OCI-LY3 (cell line): ENCODE data around the gene DPF3.

Source experiments
- H2AFZ ChIP-seq: fragments of 200-600, 300-600 bp; shearing (Covaris generic); 2 replicates; pipeline ENCODE4 v1.6.0; 2014; ENCODE audit warnings: antibody characterized with exemption, low read depth, low read length
- H3K27ac ChIP-seq: fragments of 200-600, 300-600 bp; sonication (generic); 2 replicates; pipeline ENCODE4 v1.5.1; 2014; ENCODE audit warnings: mild to moderate bottlenecking, low read length, moderate library complexity, mixed read lengths
- H3K27me3 ChIP-seq: fragments of 200-600, 300-600 bp; sonication (generic); 2 replicates; pipeline ENCODE4 v1.6.1; 2014; ENCODE audit warnings: low read depth, low read length, mixed read lengths
- H3K36me3 ChIP-seq: fragments of 200-600, 300-600 bp; sonication (generic); replicated peaks from 2 replicates; pipeline ENCODE3; 2014; ENCODE audit warnings: low read depth, low read length, mixed read lengths
- H3K4me1 ChIP-seq: fragments of 300-600, 200-600 bp; sonication (generic); 2 replicates; pipeline ENCODE4 v1.6.1; 2014; ENCODE audit warnings: low read length, mixed read lengths
- H3K4me2 ChIP-seq: fragments of 200-600, 300-600 bp; sonication (generic); 2 replicates; pipeline ENCODE4 v1.6.1; 2014; ENCODE audit warnings: low read length, mixed read lengths
- H3K4me3 ChIP-seq: fragments of 300-600, 200-600 bp; sonication (generic); 2 replicates; pipeline ENCODE4 v1.5.1; 2014; ENCODE audit warnings: antibody characterized with exemption, mild to moderate bottlenecking, low read length, moderate library complexity
- H3K79me2 ChIP-seq: fragments of 300-600, 200-600 bp; shearing (Covaris generic); 2 replicates; pipeline ENCODE4 v1.6.1; 2014; ENCODE audit warnings: mild to moderate bottlenecking, low read length, mixed read lengths
- H3K9ac ChIP-seq: fragments of 300-600, 200-600 bp; shearing (Covaris generic); 2 replicates; pipeline ENCODE4 v1.6.0; 2014; ENCODE audit warnings: mild to moderate bottlenecking, low read length, moderate library complexity
- H3K9me3 ChIP-seq: fragments of 200-600, 300-600 bp; shearing (Covaris generic); 2 replicates; pipeline ENCODE4 v1.6.1; 2014; ENCODE audit warnings: low read length, mixed read lengths; ENCODE audit not compliant: insufficient read depth
- H4K20me1 ChIP-seq: fragments of 200-600, 300-600 bp; sonication (generic); 2 replicates; pipeline ENCODE4 v1.6.1; 2016; ENCODE audit warnings: low read length, mixed read lengths; ENCODE audit not compliant: insufficient read depth
- EZH2phosphoT487 ChIP-seq: fragments of 200-600 bp; shearing (Covaris generic); IDR thresholded peaks from 2 replicates; pipeline ENCODE4 v1.6.1; 2018; ENCODE audit warnings: antibody characterized with exemption, mixed run types, low read depth
- TF ChIP-seq, protein P1 (sequence below): fragments of 200-600, 300-600 bp; sonication (generic); IDR thresholded peaks from 2 replicates; pipeline ENCODE4 v1.5.1; 2014; ENCODE audit warnings: antibody characterized with exemption, low read length, low read depth

Gene DPF3

DNA sequence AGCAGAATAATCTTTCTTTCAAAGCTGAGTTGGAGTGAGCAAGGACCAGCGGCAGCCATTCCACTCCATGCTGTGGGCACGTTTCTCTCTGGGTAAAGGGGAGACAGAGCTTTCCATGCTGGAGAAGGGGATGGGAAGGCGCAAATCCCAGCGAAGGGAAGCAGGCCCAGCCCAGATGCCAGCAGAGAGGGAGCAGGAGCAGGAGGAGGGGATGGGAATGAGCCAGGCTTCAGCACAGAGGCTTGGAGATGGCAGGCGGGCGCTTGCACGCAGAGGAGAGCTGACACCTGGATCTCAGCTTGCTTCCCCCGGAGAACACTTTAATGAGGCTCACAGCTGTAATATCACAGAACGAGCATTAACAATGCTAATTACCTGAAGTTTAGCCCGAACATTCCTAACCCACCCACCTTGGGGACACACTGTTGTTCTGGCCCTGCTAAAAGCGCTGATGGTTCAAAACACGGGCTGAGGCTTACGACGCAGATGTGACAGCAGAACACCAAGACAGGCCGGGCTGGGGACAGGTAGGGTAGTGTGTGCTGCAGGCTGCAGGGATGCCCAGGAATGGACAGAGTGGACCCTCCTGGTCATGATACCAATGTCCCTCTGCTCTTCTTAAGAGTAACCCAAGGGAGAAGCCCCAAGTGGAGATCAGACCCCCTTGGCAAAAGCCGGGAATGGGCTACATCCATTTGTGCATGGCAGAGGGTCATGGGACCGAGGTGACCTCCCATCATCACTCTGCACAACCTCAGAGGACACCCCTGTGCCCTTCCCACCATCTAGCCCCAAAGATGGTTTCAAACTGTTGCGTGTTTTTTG lies 288.6 kb downstream of the DPF3 start:
- TF ChIP-seq, protein P1, sequence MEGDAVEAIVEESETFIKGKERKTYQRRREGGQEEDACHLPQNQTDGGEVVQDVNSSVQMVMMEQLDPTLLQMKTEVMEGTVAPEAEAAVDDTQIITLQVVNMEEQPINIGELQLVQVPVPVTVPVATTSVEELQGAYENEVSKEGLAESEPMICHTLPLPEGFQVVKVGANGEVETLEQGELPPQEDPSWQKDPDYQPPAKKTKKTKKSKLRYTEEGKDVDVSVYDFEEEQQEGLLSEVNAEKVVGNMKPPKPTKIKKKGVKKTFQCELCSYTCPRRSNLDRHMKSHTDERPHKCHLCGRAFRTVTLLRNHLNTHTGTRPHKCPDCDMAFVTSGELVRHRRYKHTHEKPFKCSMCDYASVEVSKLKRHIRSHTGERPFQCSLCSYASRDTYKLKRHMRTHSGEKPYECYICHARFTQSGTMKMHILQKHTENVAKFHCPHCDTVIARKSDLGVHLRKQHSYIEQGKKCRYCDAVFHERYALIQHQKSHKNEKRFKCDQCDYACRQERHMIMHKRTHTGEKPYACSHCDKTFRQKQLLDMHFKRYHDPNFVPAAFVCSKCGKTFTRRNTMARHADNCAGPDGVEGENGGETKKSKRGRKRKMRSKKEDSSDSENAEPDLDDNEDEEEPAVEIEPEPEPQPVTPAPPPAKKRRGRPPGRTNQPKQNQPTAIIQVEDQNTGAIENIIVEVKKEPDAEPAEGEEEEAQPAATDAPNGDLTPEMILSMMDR: no peak
- TF ChIP-seq EZH2phosphoT487: no peak
- H3K79me2 ChIP-seq: no peaks in the 10 kb centered on the region
- H3K27me3 ChIP-seq: peaks cover 24% of the 10 kb centered on the region
- no peaks in the 10 kb centered on the region for H3K9me3 ChIP-seq
- H3K4me1 ChIP-seq: no peaks in the 10 kb centered on the region
- H3K4me3 ChIP-seq: no peak overlapping the region
- no peaks in the 10 kb centered on the region for H4K20me1 ChIP-seq
- no peak overlapping the region for H2AFZ ChIP-seq
- H3K4me2 ChIP-seq: no peak overlapping the region
- H3K9ac ChIP-seq: no peak overlapping the region
- no peaks in the 10 kb centered on the region for H3K36me3 ChIP-seq
- H3K27ac ChIP-seq: no peak overlapping the region

DNA sequence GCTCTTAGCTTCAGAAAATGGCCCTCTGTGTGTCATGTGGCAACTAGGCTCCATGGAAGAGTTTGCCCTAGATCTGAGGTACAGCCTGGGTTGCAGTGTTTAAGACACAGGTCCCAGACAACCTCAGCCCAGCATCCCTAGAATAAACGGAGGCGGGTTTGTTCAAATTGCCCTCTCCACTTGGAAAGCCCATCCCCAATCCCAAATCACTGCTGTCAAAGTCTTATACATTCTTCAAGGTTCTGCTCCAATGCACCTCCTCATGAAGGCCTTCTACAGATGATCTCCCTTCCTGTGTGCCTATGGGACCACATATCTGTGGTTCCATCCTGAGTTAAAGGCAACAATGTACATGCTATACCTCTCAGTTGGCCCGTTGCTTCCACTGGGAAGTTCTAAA lies 289.8 kb downstream of the DPF3 start:
- Histone ChIP-seq H3K36me3 (no peaks in the 10 kb centered on the region), H3K4me3 (no peak overlapping the region), H2AFZ (no peak overlapping the region), H3K27me3 (peaks cover 24% of the 10 kb centered on the region), H3K27ac (no peak overlapping the region), H3K9ac (no peak overlapping the region), H3K79me2 (no peaks in the 10 kb centered on the region), H3K4me2 (no peak overlapping the region), H3K9me3 (no peaks in the 10 kb centered on the region), H4K20me1 (no peaks in the 10 kb centered on the region), H3K4me1 (no peaks in the 10 kb centered on the region)
- TF ChIP-seq EZH2phosphoT487: no peak
- TF ChIP-seq, protein P1: no peak

DNA sequence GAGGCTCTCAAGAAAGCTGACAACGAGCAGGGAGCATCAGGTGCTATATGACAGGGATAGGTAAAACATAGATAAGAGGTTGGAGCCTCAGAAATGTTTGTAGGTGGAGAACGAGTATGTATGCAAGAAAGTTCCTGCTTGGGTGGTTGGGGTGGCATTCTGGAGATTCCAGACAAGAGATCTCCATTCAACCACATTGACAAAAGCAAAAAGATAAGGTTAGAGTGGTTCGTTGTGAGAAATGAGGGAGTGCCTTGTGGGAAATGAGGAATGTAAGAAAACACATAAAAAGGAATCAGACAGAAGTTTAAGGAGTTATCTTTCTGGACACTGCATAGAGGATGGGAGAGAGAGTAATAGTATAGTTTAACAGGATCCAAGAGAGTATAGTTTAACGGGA lies 290.3 kb downstream of the DPF3 start:
- H3K27ac ChIP-seq: no peak overlapping the region
- no peak overlapping the region for H3K4me2 ChIP-seq
- H3K27me3 ChIP-seq: peaks cover 29% of the 10 kb centered on the region
- no peak overlapping the region for H2AFZ ChIP-seq
- no peaks in the 10 kb centered on the region for H4K20me1 ChIP-seq
- no peaks in the 10 kb centered on the region for H3K9me3 ChIP-seq
- no peak overlapping the region for H3K4me3 ChIP-seq
- no peaks in the 10 kb centered on the region for H3K36me3 ChIP-seq
- H3K9ac ChIP-seq: no peak overlapping the region
- H3K4me1 ChIP-seq: no peaks in the 10 kb centered on the region
- no peaks in the 10 kb centered on the region for H3K79me2 ChIP-seq
- TF ChIP-seq, protein P1: no peak

DNA sequence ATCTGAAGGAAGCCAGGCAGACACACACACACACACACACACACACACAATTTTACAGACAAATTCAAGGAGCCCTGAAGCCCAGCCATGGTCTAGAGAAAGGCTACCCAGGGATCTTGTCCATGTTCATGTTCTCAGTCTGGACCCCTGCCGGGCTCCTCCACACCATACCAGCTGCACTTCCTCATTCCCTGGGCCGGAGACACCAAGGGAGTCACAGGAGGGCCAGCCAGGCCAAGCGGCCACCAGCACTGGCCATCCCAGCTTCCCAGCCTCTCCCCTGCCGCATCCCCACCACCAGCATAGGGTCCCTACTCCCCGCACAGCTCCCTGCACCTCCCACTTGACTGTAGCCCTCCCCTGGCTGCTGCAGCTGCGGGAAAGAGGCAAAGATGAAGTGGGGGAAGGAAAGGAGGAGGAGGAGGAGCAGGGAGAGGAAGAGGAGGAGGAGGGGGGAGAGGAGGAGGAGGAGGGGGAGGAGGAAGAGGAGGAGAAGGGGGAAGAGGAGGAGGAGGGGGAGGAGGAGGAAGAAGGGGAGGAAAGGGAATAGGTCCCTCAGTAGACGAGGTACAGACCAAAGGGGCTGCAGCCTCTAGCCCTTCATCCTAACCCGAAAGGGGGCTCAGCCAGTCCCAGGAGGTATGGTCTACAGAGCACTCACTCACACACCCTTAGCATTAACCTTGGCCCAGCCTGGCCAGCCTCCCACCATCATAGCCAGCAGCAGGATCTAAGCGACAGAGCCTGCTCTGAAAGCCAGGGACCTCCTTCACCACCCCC lies 293.2 kb downstream of the DPF3 start:
- no peaks in the 10 kb centered on the region for H3K9me3 ChIP-seq
- no peak overlapping the region for H3K4me2 ChIP-seq
- H3K4me3 ChIP-seq: no peak overlapping the region
- TF ChIP-seq, protein P1: no peak
- no peak for TF ChIP-seq EZH2phosphoT487
- no peaks in the 10 kb centered on the region for H4K20me1 ChIP-seq
- no peaks in the 10 kb centered on the region for H3K79me2 ChIP-seq
- H3K27me3 ChIP-seq: peaks cover 55% of the 10 kb centered on the region
- H2AFZ ChIP-seq: no peak overlapping the region
- H3K4me1 ChIP-seq: no peaks in the 10 kb centered on the region
- no peak overlapping the region for H3K27ac ChIP-seq
- H3K9ac ChIP-seq: no peak overlapping the region
- H3K36me3 ChIP-seq: no peaks in the 10 kb centered on the region
